Stimulated activated CD4-positive, alpha-beta T cell treated with anti-CD3 and anti-CD28 coated beads, TNF-alpha, amount 100 ng/mL, for 1 hour (primary cell): Measurements from ENCODE around the gene PEX11G.
"Not testable (repeated sequence)": the region's sequence is repeated elsewhere in the genome, so short reads cannot be mapped to it uniquely, and the experiment has no call there.

Source experiments
- DNase-seq, 3 donors: peaks; one replicate each; pipeline ENCODE4 v3.0.0-alpha.2; 2020; ENCODE audit warnings: low read depth in 3 of 3, low spot score in 1 of 3

The PEX11G gene

GRCh38 chr19:7441468-7442146 is 47.2 kb downstream of the PEX11G start:
- no peak for DNase-seq

GRCh38 chr19:7440188-7440975 is 48.5 kb downstream of the PEX11G start:
- DNase-seq, result no peak

- no peak for DNase-seq
Measured at GRCh38 chr19:7435586-7435985, 53.2 kb downstream of the PEX11G start.

GRCh38 chr19:7434391-7434790 is 54.4 kb downstream of the PEX11G start:
- no peak for DNase-seq

- DNase-seq, result not testable (repeated sequence)
Measured at GRCh38 chr19:7433456-7433855, 55.4 kb downstream of the PEX11G start.

GRCh38 chr19:7429638-7430282 is 59.1 kb downstream of the PEX11G start:
- no peak for DNase-seq

- no peak for DNase-seq
Measured at GRCh38 chr19:7428651-7429113, 60.2 kb downstream of the PEX11G start.

GRCh38 chr19:7427944-7428343 is 60.9 kb downstream of the PEX11G start:
- no peak for DNase-seq

- DNase-seq, result no peak
Measured at GRCh38 chr19:7426986-7427385, 61.8 kb downstream of the PEX11G start.
